ENCODE measurements around the gene ARID5A.
A peak's percentile ranks its signal among the peaks of the same experiment; 100 is the strongest.
"Not testable (repeated sequence)": the region's sequence is repeated elsewhere in the genome, so short reads cannot be mapped to it uniquely, and the experiment has no call there.

The ARID5A gene

GRCh38 chr2:96536445-96537065 lies at the start of gene ARID5A:
Gene ARID5A (plus strand): TSS chr2:96536752. CDS start chr2:96536827, 75 bp downstream.
- DNase-seq, result peak; percentile 87

- DNase-seq, result no peak
Observed at GRCh38 chr2:96489261-96489660, 47.3 kb upstream of the ARID5A start.

- DNase-seq, result no peak
Observed at GRCh38 chr2:96489663-96490062, 46.9 kb upstream of the ARID5A start.

- DNase-seq, result no peak
Observed at GRCh38 chr2:96491860-96492497, 44.6 kb upstream of the ARID5A start.

- DNase-seq, result no peak
Observed at GRCh38 chr2:96493072-96493471, 43.5 kb upstream of the ARID5A start.

GRCh38 chr2:96494188-96494587 lies 42.4 kb upstream of the ARID5A start:
- no peak for DNase-seq

- DNase-seq, result no peak
Observed at GRCh38 chr2:96495982-96496629, 40.4 kb upstream of the ARID5A start.

- no peak for DNase-seq
Observed at GRCh38 chr2:96498021-96498431, 38.5 kb upstream of the ARID5A start.

- DNase-seq, result not testable (repeated sequence)
Observed at GRCh38 chr2:96498611-96499010, 37.9 kb upstream of the ARID5A start.

GRCh38 chr2:96499061-96499960 lies 37.2 kb upstream of the ARID5A start:
- no peak for DNase-seq

- DNase-seq, result no peak
Observed at GRCh38 chr2:96500385-96501066, 36.0 kb upstream of the ARID5A start.

GRCh38 chr2:96501471-96501874 lies 35.1 kb upstream of the ARID5A start:
- DNase-seq, result no peak

GRCh38 chr2:96501886-96502810 lies 34.4 kb upstream of the ARID5A start:
- no peak for DNase-seq

- no peak for DNase-seq
Observed at GRCh38 chr2:96502891-96503636, 33.5 kb upstream of the ARID5A start.

GRCh38 chr2:96503637-96504243 lies 32.8 kb upstream of the ARID5A start:
- DNase-seq, result no peak

GRCh38 chr2:96505231-96505889 lies 31.2 kb upstream of the ARID5A start, which contains the start of gene NEURL3:
Gene NEURL3 (minus strand): TSS chr2:96505357. CDS start chr2:96505286, 71 bp downstream.
- peak; percentile 14 for DNase-seq

GRCh38 chr2:96506016-96506906 lies 30.3 kb upstream of the ARID5A start:
- DNase-seq, result no peak

- DNase-seq, result no peak
Observed at GRCh38 chr2:96506907-96507240, 29.7 kb upstream of the ARID5A start.
